H1 (cell line): ENCODE data around the gene PCCA. TPM values are rescaled to one million over a fixed set of nuclear protein-coding genes. Genes with fewer than 3 reads are reported as not detected.

Experiments
- CTCF ChIA-PET: fragments of 300-600 bp; sonication (Branson Sonifier 250); formaldehyde crosslinking; loops from one replicate; lab custom pipeline; 2021; ENCODE audit not compliant: partially characterized antibody; lab: Charles Lee
- POLR2A ChIA-PET: fragments of 300-600 bp; sonication (Branson Sonifier 250); formaldehyde crosslinking; loops from one replicate; lab custom pipeline; 2021; ENCODE audit warnings: inconsistent platforms; ENCODE audit not compliant: partially characterized antibody; lab: Charles Lee
- DNase-seq, 2 experiments: peaks; one replicate each; pipeline versions ENCODE4 v3.0.0 to v3.0.0-alpha.2; 2010 to 2022; ENCODE audit warnings: low spot score in 2 of 2, low read depth in 1 of 2, mixed read lengths in 1 of 2
- FAIRE-seq: peaks from 2 replicates; lab custom pipeline; 2011; peaks lifted over from hg19 to GRCh38; lab: Jason Lieb, UNC
- H2AFZ ChIP-seq: 2 replicates; pipeline ENCODE4 v1.8.1; 2012; ENCODE audit warnings: low read length, inconsistent platforms
- H2AK5ac ChIP-seq: 2 replicates; pipeline ENCODE4 v1.6.1; 2013; ENCODE audit warnings: low read depth, low read length
- H2BK120ac ChIP-seq: replicated peaks from 2 replicates; pipeline ENCODE3; 2013; ENCODE audit warnings: low read depth, low read length, inconsistent platforms
- H2BK12ac ChIP-seq: 2 replicates; pipeline ENCODE4 v1.6.1; 2013; ENCODE audit warnings: low read depth, low read length
- H2BK15ac ChIP-seq: 2 replicates; pipeline ENCODE4 v1.6.1; 2013; ENCODE audit warnings: low read length
- H2BK20ac ChIP-seq: 2 replicates; pipeline ENCODE4 v1.6.1; 2013; ENCODE audit warnings: low read length
- H2BK5ac ChIP-seq: 2 replicates; pipeline ENCODE4 v1.6.1; 2013; ENCODE audit warnings: low read depth, low read length
- H3K14ac ChIP-seq: 2 replicates; pipeline ENCODE4 v1.6.1; 2013; ENCODE audit warnings: inconsistent platforms; ENCODE audit not compliant: insufficient read length
- H3K18ac ChIP-seq: 2 replicates; pipeline ENCODE4 v1.6.1; 2013; ENCODE audit warnings: low read length; ENCODE audit errors: extremely low read depth
- H3K23ac ChIP-seq: 2 replicates; pipeline ENCODE4 v1.6.1; 2013; ENCODE audit warnings: inconsistent platforms; ENCODE audit not compliant: insufficient read length
- H3K23me2 ChIP-seq: 2 replicates; pipeline ENCODE4 v1.6.1; 2013; ENCODE audit warnings: low read depth, low read length
- H3K27ac ChIP-seq: 2 replicates; pipeline ENCODE4 v1.6.1; 2011; ENCODE audit warnings: low read depth, low read length, inconsistent platforms
- H3K27me3 ChIP-seq, 4 experiments: replicated peaks in 1 of 4; 1 replicate in 1 of 4; 2 replicates in 3 of 4; pipeline versions ENCODE4 v1.6.1 to v1.8.1; 2011 to 2013; ENCODE audit warnings: low read length in 3 of 4, mild to moderate bottlenecking in 3 of 4, inconsistent platforms in 2 of 4, mixed read lengths in 2 of 4, moderate library complexity in 1 of 4; ENCODE audit not compliant: control insufficient read depth in 3 of 4, insufficient read depth in 3 of 4; ENCODE audit errors: extremely low read depth in 1 of 4
- H3K36me3 ChIP-seq, 4 experiments: 2 replicates each; pipeline versions ENCODE4 v1.6.1 to v1.8.1; 2011 to 2013; ENCODE audit warnings: mild to moderate bottlenecking in 4 of 4, low read length in 3 of 4, moderate library complexity in 2 of 4, control low read depth in 1 of 4, inconsistent platforms in 1 of 4; ENCODE audit not compliant: insufficient read depth in 4 of 4, control insufficient read depth in 2 of 4
- H3K4ac ChIP-seq: replicated peaks from 2 replicates; pipeline ENCODE3; 2013; ENCODE audit warnings: low read length, low read depth, mixed read lengths, inconsistent platforms; ENCODE audit not compliant: insufficient read length
- H3K4me1 ChIP-seq, 4 experiments: replicated peaks in 1 of 4; 1 replicate in 1 of 4; 2 replicates in 3 of 4; pipeline versions ENCODE4 v1.6.1 to v1.8.1; 2011 to 2013; ENCODE audit warnings: low read length in 3 of 4, inconsistent platforms in 2 of 4, mixed read lengths in 1 of 4; ENCODE audit not compliant: insufficient read depth in 4 of 4, control insufficient read depth in 3 of 4
- H3K4me2 ChIP-seq, 2 experiments: 2 replicates each; pipeline versions ENCODE4 v1.6.1 to v1.8.1; 2011 to 2013; ENCODE audit warnings: low read depth in 2 of 2, low read length in 2 of 2, control low read depth in 1 of 2, inconsistent platforms in 1 of 2, mild to moderate bottlenecking in 1 of 2; ENCODE audit not compliant: insufficient read depth in 1 of 2
- H3K4me3 ChIP-seq, 4 experiments: fragments of 200-600, 300-600 bp in 1 of 4; sonication (generic), shearing (Covaris generic), sonication (Bioruptor Twin) in 1 of 4; 2 replicates each; pipeline versions ENCODE4 v1.5.1 to v1.8.1; 2011 to 2016; ENCODE audit warnings: low read length in 4 of 4, low read depth in 3 of 4, control low read depth in 2 of 4, inconsistent platforms in 2 of 4, mild to moderate bottlenecking in 2 of 4, mixed read lengths in 1 of 4, moderate library complexity in 1 of 4; ENCODE audit not compliant: insufficient read depth in 2 of 4; ENCODE audit errors: extremely low read depth in 1 of 4
- H3K56ac ChIP-seq: replicated peaks from 2 replicates; pipeline ENCODE3; 2013; ENCODE audit warnings: low read depth, mild to moderate bottlenecking, mixed read lengths, low read length, inconsistent platforms; ENCODE audit not compliant: insufficient read length
- H3K79me1 ChIP-seq: 2 replicates; pipeline ENCODE4 v1.6.1; 2013; ENCODE audit warnings: low read depth, low read length, control low read depth
- H3K79me2 ChIP-seq, 2 experiments: 2 replicates each; pipeline versions ENCODE4 v1.6.1 to v1.8.1; 2012 to 2013; ENCODE audit warnings: low read length in 2 of 2, mild to moderate bottlenecking in 2 of 2, inconsistent platforms in 1 of 2; ENCODE audit not compliant: insufficient read depth in 2 of 2, control insufficient read depth in 1 of 2
- H3K9ac ChIP-seq, 4 experiments: replicated peaks in 1 of 4; 1 replicate in 1 of 4; 2 replicates in 3 of 4; pipeline versions ENCODE4 v1.6.1 to v1.8.1; 2011 to 2013; ENCODE audit warnings: low read depth in 3 of 4, low read length in 3 of 4, control low read depth in 2 of 4, mild to moderate bottlenecking in 2 of 4, moderate library complexity in 2 of 4, inconsistent platforms in 1 of 4; ENCODE audit errors: extremely low read depth in 1 of 4
- H3K9me3 ChIP-seq, 2 experiments: 2 replicates each; pipeline versions ENCODE4 v1.6.1 to v1.8.1; 2012 to 2013; ENCODE audit warnings: mild to moderate bottlenecking in 2 of 2, moderate library complexity in 2 of 2, control low read depth in 1 of 2, inconsistent platforms in 1 of 2, low read depth in 1 of 2, low read length in 1 of 2, mixed read lengths in 1 of 2; ENCODE audit not compliant: insufficient read depth in 2 of 2
- H4K20me1 ChIP-seq, 2 experiments: replicated peaks in 1 of 2; 2 replicates each; pipeline versions ENCODE3 to v1.8.1; 2011 to 2013; ENCODE audit warnings: inconsistent platforms in 2 of 2, low read length in 2 of 2, mild to moderate bottlenecking in 1 of 2; ENCODE audit not compliant: insufficient read depth in 2 of 2, control insufficient read depth in 1 of 2
- H4K5ac ChIP-seq: 2 replicates; pipeline ENCODE4 v1.6.1; 2013; ENCODE audit warnings: low read length, low read depth, mixed read lengths, inconsistent platforms; ENCODE audit not compliant: insufficient read length
- H4K8ac ChIP-seq: 2 replicates; pipeline ENCODE4 v1.8.0; 2013; ENCODE audit warnings: mild to moderate bottlenecking, moderate library complexity, low read length, inconsistent platforms; ENCODE audit not compliant: insufficient read depth; ENCODE audit errors: extremely low read depth
- H4K91ac ChIP-seq: replicated peaks from 2 replicates; pipeline ENCODE3; 2013; ENCODE audit warnings: low read length, mixed read lengths, inconsistent platforms; ENCODE audit not compliant: insufficient read length
- ATF3 ChIP-seq: IDR thresholded peaks from 2 replicates; pipeline ENCODE4 v1.6.1; 2011; ENCODE audit warnings: low read depth, mild to moderate bottlenecking, low read length; ENCODE audit not compliant: insufficient read depth
- WGBS, 2 experiments: shearing (Covaris generic) in 1 of 2; methylation state at CpG; one replicate each; pipeline versions ENCODE4 v1.1.6 to v1.1.7; 2013 to 2015; ENCODE audit warnings: low lambda C conversion rate in 2 of 2, mixed read lengths in 2 of 2, inconsistent platforms in 1 of 2, low coverage in 1 of 2, missing lambda C conversion rate in 1 of 2; ENCODE audit not compliant: insufficient replicate concordance in 2 of 2, insufficient coverage in 1 of 2, insufficient read length in 1 of 2; ENCODE audit errors: extremely low coverage in 1 of 2, missing lambda C conversion rate in 1 of 2; 5-methylcytosine and 5-hydroxymethylcytosine counted together
- polyA plus RNA-seq, 7 experiments: library from polyadenylated mRNA; depleted of rRNA in 3 of 7; stranded (reverse) in 5 of 7; unstranded in 2 of 7; fragments of >200 nt in 5 of 7; fragments of 200-250 nt in 2 of 7; gene quantifications; 1 replicate in 5 of 7; 2 replicates in 1 of 7; 4 replicates in 1 of 7; pipeline versions ENCODE4 v1.2.1 to v1.2.3, GENCODE V29; 2011 to 2013; ENCODE audit warnings: missing spikeins in 2 of 7, mixed read lengths in 2 of 7
- total RNA-seq: library from RNA; stranded (reverse); fragmentation: NEBNext Ultra II Directional; extraction: Animal tissue kit (Norgen Biotek cat#: 25700); gene quantifications from 2 replicates; pipeline ENCODE4 v1.2.1, GENCODE V29; 2021

The PCCA gene
- total and polyA plus RNA-seq, 2 of the 8 experiments (the other 6 are each of a cell fraction or from before 2014, with no cell fraction given) = 18.4 to 49.8 TPM

- CTCF ChIA-PET = interaction anchor here (0.7 kb wide), 1 partner anchor 314 kb away, joined by 3 read pairs; no protein-coding TSS in a partner anchor
- H3K4ac ChIP-seq = no peak overlapping the region
- H3K36me3 ChIP-seq = no peaks in the 10 kb centered on the region
- H2AK5ac ChIP-seq = no peak overlapping the region
- no peak overlapping the region for H2BK120ac ChIP-seq
- H3K79me2 ChIP-seq = no peaks in the 10 kb centered on the region
- H3K23ac ChIP-seq = no peak overlapping the region
- no peak overlapping the region for H2BK5ac ChIP-seq
- no peaks in the 10 kb centered on the region for H3K27me3 ChIP-seq
- no peak overlapping the region for H4K8ac ChIP-seq
- no peak overlapping the region for H3K27ac ChIP-seq
- H2BK20ac ChIP-seq = no peak overlapping the region
- H3K9ac ChIP-seq = no peak overlapping the region
- H3K56ac ChIP-seq = no peak overlapping the region
- no peak overlapping the region for H3K18ac ChIP-seq
- no peaks in the 10 kb centered on the region for H4K20me1 ChIP-seq
- POLR2A ChIA-PET = no interaction called here
- H3K23me2 ChIP-seq = no peaks in the 10 kb centered on the region
- H3K4me3 ChIP-seq = no peak overlapping the region
- DNase-seq (no peak), FAIRE-seq (no peak)
- no peak overlapping the region for H3K4me2 ChIP-seq
- no peak overlapping the region for H4K5ac ChIP-seq
- H2BK12ac ChIP-seq = no peak overlapping the region
- H3K4me1 ChIP-seq = no peaks in the 10 kb centered on the region; a peak in 1 of 7 replicates
- H3K14ac ChIP-seq = no peak overlapping the region
- H2BK15ac ChIP-seq = no peak overlapping the region
- no peaks in the 10 kb centered on the region for H3K9me3 ChIP-seq
- no peak overlapping the region for H2AFZ ChIP-seq
- H3K79me1 ChIP-seq = no peaks in the 10 kb centered on the region
- 88% methylated on average over 3 of the region's 3 CpGs; no CpG with 5 or more reads in 1 of the 2 experiments for WGBS, 2 experiments
- H4K91ac ChIP-seq = no peak overlapping the region
- no peak for TF ChIP-seq ATF3
Observed at GRCh38 chr13:100262404-100262803, 173.5 kb downstream of the PCCA start.
